Measurements from ENCODE around the gene OR8S1. TPM values are rescaled to one million over a fixed set of nuclear protein-coding genes. Genes with fewer than 3 reads are reported as not detected.

OR8S1 gene
- total RNA-seq, 1 experiment from 2014 or later = not detected

DNA sequence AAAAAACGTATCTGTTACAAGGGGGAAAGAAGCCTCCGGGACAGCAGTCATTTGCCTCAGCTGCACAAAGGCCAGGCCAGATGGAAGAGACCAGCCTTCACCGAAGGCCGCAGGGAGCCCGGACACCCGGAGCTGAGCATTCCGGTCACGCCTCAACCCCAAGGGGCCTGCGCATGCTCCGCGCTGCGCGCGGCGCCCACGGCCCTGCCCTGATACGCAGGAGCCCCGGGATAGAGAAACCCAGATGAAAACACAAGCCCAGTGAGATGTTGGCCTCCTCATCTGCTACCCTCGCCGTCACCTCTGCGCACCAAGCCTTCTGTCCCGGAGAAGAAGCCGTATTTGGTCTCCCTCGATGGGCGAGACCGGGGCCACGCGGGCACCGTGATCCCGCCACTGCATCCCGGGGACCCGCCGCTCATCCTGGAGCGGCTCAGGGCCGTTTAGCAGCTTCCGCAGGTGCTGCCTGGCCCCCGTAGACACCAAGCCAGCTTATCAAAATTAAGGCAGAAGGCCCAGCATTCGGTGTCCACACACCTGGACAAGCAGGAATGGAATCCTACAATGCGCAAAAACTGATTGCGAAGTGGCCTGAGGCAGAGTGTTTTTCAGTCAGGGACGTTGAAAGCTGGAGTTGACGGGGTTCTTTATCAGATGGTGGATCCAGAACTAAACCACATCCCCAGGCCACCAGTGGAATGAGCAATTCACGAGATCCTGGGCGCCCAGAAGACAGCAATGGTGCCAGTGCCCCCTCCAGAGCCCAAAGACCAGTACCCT is 2.6 kb downstream of the OR8S1 start:
- no peaks in the 10 kb centered on the region for H3K79me2 ChIP-seq (ENCODE audit: insufficient read depth, low read length)
- H2BK20ac ChIP-seq (ENCODE audit: low read depth, low read length, poor library complexity, severe bottlenecking) = no peak overlapping the region
- H3K18ac ChIP-seq (ENCODE audit: insufficient read length, low read depth, low read length) = no peak overlapping the region
- no peaks in the 10 kb centered on the region for H3K79me1 ChIP-seq (ENCODE audit: insufficient read depth, low read depth, low read length, poor library complexity, severe bottlenecking)
- H2BK5ac ChIP-seq (ENCODE audit: insufficient read length, low read length) = no peak overlapping the region
- no peak overlapping the region for H3K27ac ChIP-seq (ENCODE audit: insufficient read length, low read depth, low read length)
- H4K5ac ChIP-seq (ENCODE audit: insufficient read length, low read depth, low read length) = no peak overlapping the region
- H3K27me3 ChIP-seq (ENCODE audit: insufficient read depth, low read length) = no peaks in the 10 kb centered on the region; the same call in 1 of the 2 replicates
- H4K8ac ChIP-seq (replicated peaks; ENCODE audit: insufficient read length, low read depth, low read length) = no peak overlapping the region
- no peak overlapping the region for H3K27ac Mint-ChIP-seq
- no peak overlapping the region for H3K4ac ChIP-seq (ENCODE audit: low read depth, low read length)
- WGBS (ENCODE audit: extremely low coverage, insufficient read length, low lambda C conversion rate) = no CpG with 5 or more reads among the region's 44 CpGs
- no peaks in the 10 kb centered on the region for H3K4me1 ChIP-seq (ENCODE audit: insufficient read depth, low read length)
- no peaks in the 10 kb centered on the region for H3K4me1 Mint-ChIP-seq
- H3K56ac ChIP-seq (ENCODE audit: insufficient read length, low read depth, low read length) = no peak overlapping the region
- H2AFZ ChIP-seq (ENCODE audit: low read length) = no peak overlapping the region
- no peak overlapping the region for H2BK120ac ChIP-seq (ENCODE audit: low read depth, low read length, poor library complexity, severe bottlenecking)
- H3K9ac ChIP-seq (ENCODE audit: extremely low read depth, insufficient read length, low read length) = no peak overlapping the region
- H2BK12ac ChIP-seq (ENCODE audit: insufficient read length, low read depth, low read length) = no peak overlapping the region
- H3K36me3 Mint-ChIP-seq (ENCODE audit: insufficient read depth in 1 of 3, low read depth in 3 of 3) = no peaks in the 10 kb centered on the region
- no peaks in the 10 kb centered on the region for H3K23me2 ChIP-seq (ENCODE audit: insufficient read length, low read depth, low read length, poor library complexity, severe bottlenecking)
- H3K23ac ChIP-seq (ENCODE audit: insufficient read length, low read depth, low read length) = no peak overlapping the region
- peaks cover 2% of the 10 kb centered on the region for H3K27me3 Mint-ChIP-seq (ENCODE audit: low read depth)
- no peak overlapping the region for H3K14ac ChIP-seq (ENCODE audit: insufficient read depth, low read length)
- no peak for DNase-seq
- no peak overlapping the region for H3T11ph ChIP-seq (ENCODE audit: low read length)
- H4K20me1 ChIP-seq (ENCODE audit: control insufficient read depth, insufficient read depth, insufficient read length) = no peaks in the 10 kb centered on the region
- H3K9me3 ChIP-seq (ENCODE audit: control insufficient read depth, low read depth, low read length) = no peaks in the 10 kb centered on the region
- no peak overlapping the region for H2BK15ac ChIP-seq (ENCODE audit: low read depth, low read length)
- H3K9me3 Mint-ChIP-seq = peaks cover 0 to 80% of the 10 kb centered on the region in 2 experiments; a peak in 2 of 5 replicates
- no peak overlapping the region for H3K4me2 ChIP-seq (ENCODE audit: insufficient read depth, insufficient read length, low read length)
- no peak overlapping the region for H3K4me3 Mint-ChIP-seq
- H2AK5ac ChIP-seq (ENCODE audit: insufficient read length, low read length) = no peak overlapping the region
- no peak overlapping the region for H4K91ac ChIP-seq (ENCODE audit: insufficient read length, low read depth, low read length)
- no peak for TF ChIP-seq CTCF (conservative IDR thresholded peaks at IDR 0.05)
